ENCODE measurements around the gene SLC16A4. TPM values are rescaled to one million over a fixed set of nuclear protein-coding genes. Genes with fewer than 3 reads are reported as not detected.

SLC16A4 gene
- polyA plus RNA-seq, 4 donors = 14.2 to 97.3 (median 71.0) TPM

DNA sequence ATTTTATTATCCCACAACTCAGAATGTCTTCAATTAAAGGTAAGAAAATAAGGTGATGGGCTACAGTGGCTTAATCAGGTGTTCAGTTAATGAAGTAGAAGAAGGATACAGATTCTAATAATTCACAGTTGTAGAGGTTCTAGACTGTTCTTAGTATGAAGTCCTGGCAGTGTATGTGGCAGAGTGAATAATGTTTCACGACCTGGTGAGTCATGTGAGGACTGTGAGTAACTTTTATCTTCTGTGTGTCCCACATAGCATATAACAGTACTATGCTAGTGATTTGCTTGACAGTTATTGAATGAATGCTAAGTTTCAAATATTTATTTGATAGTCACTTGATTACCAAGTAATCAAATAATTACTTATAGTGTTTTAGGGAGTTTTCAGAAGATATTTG is 20.0 kb downstream of the SLC16A4 start:
- no peak for DNase-seq (ENCODE audit: low read depth in 4 of 4, low spot score in 3 of 4)

- no peak for DNase-seq (ENCODE audit: low read depth in 4 of 4, low spot score in 3 of 4)
Measured at GRCh38 chr1:110364221-110364620, 26.6 kb downstream of the SLC16A4 start.

DNA sequence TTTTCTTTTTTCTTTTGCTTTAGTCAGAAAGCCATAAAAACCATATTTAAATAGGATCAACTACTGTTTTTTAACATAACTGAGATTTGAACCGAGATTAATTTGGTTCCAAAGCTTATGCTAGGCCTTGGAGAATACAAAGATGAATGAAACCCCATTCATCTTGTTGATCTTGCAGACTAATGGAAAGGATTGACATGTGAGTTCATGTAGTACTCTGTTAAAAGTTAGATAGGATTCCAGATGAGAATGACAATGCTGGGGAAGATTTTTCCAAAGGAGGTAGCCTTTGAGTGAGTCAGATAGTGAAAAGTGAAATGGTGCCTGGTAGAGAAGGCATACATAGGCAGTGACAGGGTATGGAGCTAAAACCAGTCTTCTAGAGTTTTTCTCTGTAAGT is 29.0 kb downstream of the SLC16A4 start:
- DNase-seq (ENCODE audit: low read depth in 4 of 4, low spot score in 3 of 4) = no peak

DNA sequence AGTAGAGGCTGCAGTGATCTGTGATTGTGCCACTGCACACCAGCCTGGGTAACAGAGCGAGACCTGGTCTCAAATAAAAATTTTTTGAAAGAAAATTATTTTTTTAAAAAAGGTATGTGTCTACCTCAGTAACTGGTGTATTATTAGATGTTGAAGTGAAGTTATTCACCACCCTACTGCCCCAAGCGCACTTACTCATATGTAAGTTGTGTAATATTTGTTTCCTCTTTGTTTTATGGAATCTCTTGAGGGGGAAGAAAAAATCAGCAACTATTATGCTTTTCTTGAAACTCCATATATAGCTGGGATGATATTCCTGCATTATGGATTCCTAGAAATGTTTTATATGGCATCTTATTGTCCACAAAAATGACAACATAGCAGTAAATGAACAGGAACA is 30.4 kb downstream of the SLC16A4 start:
- no peak for DNase-seq (ENCODE audit: low read depth in 4 of 4, low spot score in 3 of 4)

- no peak for DNase-seq (ENCODE audit: low read depth in 4 of 4, low spot score in 3 of 4)
Measured at GRCh38 chr1:110356379-110356778, 34.4 kb downstream of the SLC16A4 start.

DNA sequence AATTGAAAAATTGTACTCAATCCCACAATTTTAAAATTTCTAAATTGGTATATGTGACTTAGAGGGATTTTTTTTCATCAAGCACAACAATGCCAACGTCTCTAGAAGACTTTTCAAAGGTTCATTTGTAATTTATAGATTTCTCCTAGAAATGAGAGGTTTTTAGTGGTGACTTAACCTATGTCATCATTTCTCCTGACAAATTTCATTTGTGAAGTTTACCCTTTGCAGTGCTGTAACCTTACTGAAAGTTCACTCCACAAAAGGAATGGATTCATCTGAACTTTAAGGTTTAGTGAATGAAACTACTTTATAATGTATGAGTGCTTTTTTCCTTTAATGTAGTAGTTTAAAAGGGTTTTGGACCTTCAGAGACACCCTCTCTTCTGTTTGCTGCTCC is 35.5 kb downstream of the SLC16A4 start:
- no peak for DNase-seq (ENCODE audit: low read depth in 4 of 4, low spot score in 3 of 4)

DNA sequence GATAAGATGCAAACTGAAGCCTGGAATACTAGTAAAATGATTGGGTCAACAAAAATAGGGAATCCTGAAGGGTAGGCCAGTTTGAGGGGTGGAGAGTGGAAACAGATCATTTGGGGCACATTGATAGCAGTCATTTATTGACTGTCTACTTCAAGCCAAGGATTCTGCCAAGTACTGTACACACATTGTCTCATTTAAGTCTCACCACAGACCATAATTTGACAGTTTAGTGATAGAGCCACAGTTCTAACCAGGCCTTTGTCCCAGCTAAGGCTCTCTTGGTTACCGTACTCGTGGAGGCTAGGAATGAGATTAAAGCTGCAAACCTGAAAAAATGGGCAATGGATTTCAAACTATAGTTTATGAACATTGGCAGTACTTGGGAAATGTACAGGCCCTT is 40.5 kb downstream of the SLC16A4 start:
- DNase-seq (ENCODE audit: low read depth in 4 of 4, low spot score in 3 of 4) = no peak

- no peak for DNase-seq (ENCODE audit: low read depth in 4 of 4, low spot score in 3 of 4)
Measured at GRCh38 chr1:110348771-110349170, 42.1 kb downstream of the SLC16A4 start.

GRCh38 chr1:110348050-110348449 is 42.8 kb downstream of the SLC16A4 start:
- DNase-seq (ENCODE audit: low read depth in 4 of 4, low spot score in 3 of 4) = no peak

DNA sequence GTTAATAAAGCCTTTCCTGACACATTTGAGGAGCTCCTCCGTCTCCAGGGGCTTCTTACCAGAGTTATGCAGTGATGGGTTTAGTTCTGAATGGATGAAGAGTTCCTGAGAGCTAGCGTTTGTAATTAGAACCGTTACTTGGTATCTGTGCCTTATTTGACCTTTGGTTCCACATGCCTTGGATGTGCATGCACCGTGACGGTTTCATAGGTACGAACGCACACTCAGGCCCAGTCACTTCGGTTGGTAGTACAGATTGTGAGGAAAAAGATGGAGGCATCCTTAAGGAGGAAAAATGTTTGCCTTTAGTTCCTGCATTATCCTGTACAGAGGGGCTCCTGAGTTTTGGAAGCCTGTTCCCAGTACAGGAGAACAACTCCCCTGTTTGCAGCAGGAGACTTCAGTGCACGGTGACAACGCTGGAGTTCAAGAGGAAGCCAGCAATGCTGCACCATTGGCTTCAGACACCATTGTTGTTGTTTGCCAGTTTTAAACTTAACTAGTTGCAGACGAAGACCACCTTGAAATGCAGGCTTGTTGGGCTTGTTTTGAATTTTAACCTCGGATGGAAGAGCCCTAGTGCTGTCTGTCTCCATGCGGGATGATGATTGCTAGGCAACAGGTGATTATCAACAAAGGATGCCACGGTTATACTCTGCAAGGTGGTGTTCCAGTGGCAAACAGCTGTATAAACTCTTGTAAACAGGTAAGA is 43.5 kb downstream of the SLC16A4 start:
- no peak for DNase-seq (ENCODE audit: low read depth in 4 of 4, low spot score in 3 of 4)

GRCh38 chr1:110346690-110347089 is 44.1 kb downstream of the SLC16A4 start:
- no peak for DNase-seq (ENCODE audit: low read depth in 4 of 4, low spot score in 3 of 4)

- no peak for DNase-seq (ENCODE audit: low read depth in 4 of 4, low spot score in 3 of 4)
Measured at GRCh38 chr1:110345480-110345879, 45.3 kb downstream of the SLC16A4 start.

DNA sequence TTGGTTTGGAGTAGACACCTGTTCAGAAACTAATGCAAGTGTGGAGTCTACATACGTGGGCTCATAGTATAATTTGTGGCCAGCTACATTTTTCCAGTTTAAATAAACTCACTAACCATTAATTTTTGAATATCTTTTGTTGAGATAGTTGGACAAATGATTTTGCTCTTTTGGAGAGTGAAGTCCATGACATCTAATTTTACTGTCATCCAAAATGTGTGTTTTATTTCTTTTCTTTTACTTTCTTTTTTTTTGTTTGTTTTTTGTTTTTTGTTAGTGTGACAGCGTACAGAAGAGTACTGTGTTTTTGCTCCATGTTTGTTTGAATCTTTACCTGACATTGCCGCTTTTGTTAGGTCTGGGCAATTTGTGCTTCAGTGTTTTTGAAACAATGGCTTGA is 46.7 kb downstream of the SLC16A4 start:
- no peak for DNase-seq (ENCODE audit: low read depth in 4 of 4, low spot score in 3 of 4)

GRCh38 chr1:110343249-110343648 is 47.6 kb downstream of the SLC16A4 start:
- no peak for DNase-seq (ENCODE audit: low read depth in 4 of 4, low spot score in 3 of 4)

- DNase-seq (ENCODE audit: low read depth in 4 of 4, low spot score in 3 of 4) = no peak
Measured at GRCh38 chr1:110341872-110342331, 48.9 kb downstream of the SLC16A4 start.

DNA sequence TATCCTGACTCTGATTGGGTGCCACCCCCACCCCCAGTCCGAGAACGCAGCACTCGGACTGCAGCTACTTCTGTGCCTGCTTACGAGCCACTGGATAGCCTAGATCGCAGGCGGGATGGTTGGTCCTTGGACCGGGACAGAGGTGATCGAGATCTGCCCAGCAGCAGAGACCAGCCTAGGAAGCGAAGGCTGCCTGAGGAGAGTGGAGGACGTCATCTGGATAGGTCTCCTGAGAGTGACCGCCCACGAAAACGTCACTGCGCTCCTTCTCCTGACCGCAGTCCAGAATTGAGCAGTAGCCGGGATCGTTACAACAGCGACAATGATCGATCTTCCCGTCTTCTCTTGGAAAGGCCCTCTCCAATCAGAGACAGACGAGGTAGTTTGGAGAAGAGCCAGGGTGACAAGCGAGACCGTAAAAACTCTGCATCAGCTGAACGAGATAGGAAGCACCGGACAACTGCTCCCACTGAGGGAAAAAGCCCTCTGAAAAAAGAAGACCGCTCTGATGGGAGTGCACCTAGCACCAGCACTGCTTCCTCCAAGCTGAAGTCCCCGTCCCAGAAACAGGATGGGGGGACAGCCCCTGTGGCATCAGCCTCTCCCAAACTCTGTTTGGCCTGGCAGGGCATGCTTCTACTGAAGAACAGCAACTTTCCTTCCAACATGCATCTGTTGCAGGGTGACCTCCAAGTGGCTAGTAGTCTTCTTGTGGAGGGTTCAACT is 49.5 kb downstream of the SLC16A4 start:
- no peak for DNase-seq (ENCODE audit: low read depth in 4 of 4, low spot score in 3 of 4)

- no peak for DNase-seq (ENCODE audit: low read depth in 4 of 4, low spot score in 3 of 4)
Measured at GRCh38 chr1:110340207-110340468, 50.7 kb downstream of the SLC16A4 start.

GRCh38 chr1:110339407-110340206 is 51.2 kb downstream of the SLC16A4 start:
- DNase-seq (ENCODE audit: low read depth in 4 of 4, low spot score in 3 of 4) = peak in 3 of 4 donors; percentile 22 to 57 (median 35)

GRCh38 chr1:110338886-110339406 is 51.9 kb downstream of the SLC16A4 start, which contains the start of gene RBM15:
TSS of gene RBM15 (plus strand) at chr1:110339377. CDS start at chr1:110339406, 29 bp downstream.
- peak; percentile 100 for DNase-seq (ENCODE audit: low read depth in 4 of 4, low spot score in 3 of 4)

- DNase-seq (ENCODE audit: low read depth in 4 of 4, low spot score in 3 of 4) = peak in 1 of 4 donors; percentile 82
Measured at GRCh38 chr1:110338309-110338885, 52.4 kb downstream of the SLC16A4 start.
